DMS79 (cell line): Measurements from ENCODE around the gene SLC25A11.

ENCODE experiments used
- DNase-seq: peaks from one replicate; lab custom pipeline; 2025; lab: John Stamatoyannopoulos, UW

The SLC25A11 gene

DNA sequence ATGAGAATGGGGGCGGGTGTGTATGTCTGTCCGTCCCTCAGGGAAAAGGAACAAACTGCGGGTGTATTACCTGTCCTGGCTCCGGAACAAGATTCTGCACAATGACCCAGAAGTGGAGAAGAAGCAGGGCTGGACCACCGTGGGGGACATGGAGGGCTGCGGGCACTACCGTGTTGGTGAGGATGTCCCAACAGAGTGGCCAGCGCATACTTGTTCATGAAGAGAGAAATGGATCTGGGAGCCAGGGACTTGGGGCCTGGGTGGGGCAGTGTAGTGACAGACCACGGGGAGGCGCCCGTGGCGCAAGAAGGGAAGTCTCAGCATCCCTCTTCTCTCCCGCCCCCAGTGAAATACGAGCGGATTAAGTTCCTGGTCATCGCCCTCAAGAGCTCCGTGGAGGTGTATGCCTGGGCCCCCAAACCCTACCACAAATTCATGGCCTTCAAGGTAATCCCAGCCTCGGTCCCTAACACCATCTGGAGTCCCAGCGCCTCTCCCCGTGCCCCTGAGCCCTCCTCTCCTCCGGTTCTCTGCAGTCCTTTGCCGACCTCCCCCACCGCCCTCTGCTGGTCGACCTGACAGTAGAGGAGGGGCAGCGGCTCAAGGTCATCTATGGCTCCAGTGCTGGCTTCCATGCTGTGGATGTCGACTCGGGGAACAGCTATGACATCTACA is 44.1 kb downstream of the SLC25A11 start:
- DNase-seq, result no peak

- no peak for DNase-seq
These were observed 44.7 kb downstream of the SLC25A11 start for GRCh38 chr17:4895121-4895520.

DNA sequence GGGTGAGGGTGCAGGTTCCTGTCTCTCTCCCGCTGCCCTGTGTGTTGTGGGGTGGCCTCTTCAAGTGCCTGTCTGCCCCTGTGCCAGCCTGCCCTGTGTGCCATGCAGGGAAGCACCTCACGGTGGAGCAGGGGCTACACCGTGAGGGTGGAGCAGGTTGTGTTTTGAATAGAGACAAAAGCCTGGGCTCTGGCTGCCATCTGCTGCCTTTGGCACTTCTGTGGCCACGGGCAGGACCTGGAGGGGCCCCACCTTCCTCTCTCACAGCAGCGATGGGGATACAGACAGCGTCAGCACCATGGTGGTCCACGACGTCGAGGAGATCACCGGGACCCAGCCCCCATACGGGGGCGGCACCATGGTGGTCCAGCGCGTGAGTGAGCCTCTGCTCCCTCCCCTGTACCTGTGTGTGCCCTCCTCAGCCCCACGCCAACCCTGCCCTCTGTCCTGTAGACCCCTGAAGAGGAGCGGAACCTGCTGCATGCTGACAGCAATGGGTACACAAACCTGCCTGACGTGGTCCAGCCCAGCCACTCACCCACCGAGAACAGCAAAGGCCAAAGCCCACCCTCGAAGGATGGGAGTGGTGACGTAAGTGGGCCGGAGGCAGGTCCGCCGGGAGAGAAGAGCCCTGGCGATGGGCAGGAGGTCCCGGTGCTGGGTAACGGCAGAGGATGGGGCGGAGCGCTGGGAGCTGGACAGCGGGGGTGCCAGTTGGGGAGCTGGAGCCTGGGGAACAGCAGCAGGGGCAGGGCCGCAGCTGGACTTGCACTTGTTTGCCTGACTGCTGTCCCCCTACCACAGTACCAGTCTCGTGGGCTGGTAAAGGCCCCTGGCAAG is 45.9 kb downstream of the SLC25A11 start:
- DNase-seq, result no peak

DNA sequence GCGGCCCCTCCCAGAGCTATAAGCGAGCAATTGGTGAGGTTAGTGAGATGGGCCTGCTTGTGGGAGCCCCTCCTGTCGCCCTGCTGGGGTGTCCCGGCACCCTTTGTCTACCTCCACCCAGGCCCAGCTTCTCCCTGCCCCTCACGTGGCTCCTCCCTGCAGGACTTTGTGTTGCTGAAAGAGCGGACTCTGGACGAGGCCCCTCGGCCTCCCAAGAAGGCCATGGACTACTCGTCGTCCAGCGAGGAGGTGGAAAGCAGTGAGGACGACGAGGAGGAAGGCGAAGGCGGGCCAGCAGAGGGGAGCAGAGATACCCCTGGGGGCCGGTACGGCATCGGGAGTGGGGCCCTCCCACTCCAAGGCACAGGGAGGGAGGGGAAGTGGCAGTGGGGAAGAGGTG is 46.6 kb downstream of the SLC25A11 start:
- DNase-seq, result no peak

GRCh38 chr17:4892499-4893221 is 47.2 kb downstream of the SLC25A11 start:
- DNase-seq, result no peak

DNA sequence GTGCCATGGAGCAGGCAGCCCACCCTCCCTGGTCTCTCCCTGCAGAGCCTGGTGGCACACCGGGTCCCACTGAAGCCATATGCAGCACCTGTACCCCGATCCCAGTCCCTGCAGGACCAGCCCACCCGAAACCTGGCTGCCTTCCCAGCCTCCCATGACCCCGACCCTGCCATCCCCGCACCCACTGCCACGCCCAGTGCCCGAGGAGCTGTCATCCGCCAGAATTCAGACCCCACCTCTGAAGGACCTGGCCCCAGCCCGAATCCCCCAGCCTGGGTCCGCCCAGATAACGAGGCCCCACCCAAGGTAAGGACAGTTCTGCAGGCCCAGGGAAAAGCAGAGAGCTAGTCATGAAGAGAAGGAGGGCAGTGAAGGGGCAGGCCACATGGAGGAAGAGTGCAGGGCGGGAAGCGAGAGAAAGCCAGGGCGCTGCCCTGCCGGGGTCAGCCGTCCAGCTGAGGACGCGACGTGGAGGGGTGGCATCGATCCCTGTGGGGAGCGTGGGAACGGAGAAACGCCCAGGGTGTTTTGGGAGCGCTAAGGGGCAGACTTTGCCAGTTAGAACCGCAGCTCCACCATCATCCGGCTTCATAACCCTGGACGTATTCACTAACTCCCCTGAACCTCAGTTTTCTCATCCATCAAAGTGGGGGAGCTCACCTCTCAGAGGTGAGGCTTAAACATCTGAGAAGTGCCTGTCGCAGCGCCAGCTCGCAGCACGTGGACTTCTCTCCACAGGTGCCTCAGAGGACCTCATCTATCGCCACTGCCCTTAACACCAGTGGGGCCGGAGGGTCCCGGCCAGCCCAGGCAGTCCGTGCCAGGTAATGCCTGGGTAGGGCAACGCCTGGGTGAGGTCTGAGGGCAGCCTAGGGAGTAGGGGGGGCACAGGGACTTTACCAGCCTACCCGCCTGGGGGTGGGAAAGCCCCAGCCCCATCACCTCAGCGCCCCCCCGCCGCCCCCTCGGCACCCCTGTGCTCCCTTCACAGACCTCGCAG is 48.1 kb downstream of the SLC25A11 start:
- no peak for DNase-seq

GRCh38 chr17:4887581-4887980 is 52.3 kb downstream of the SLC25A11 start:
- no peak for DNase-seq
